K562 (cell line): Measurements from ENCODE around the gene ZNF512B.

Source experiments
- ATF1 ChIP-seq, 2 experiments: fragments of 450-650 bp in 1 of 2; IDR thresholded peaks; 2 replicates each; pipeline ENCODE4 v1.6.1; 2016; ENCODE audit warnings: missing compliant biosample characterization in 1 of 2, missing genetic modification characterization in 1 of 2
- ATF3 ChIP-seq, 2 experiments: fragments of 450-650 bp in 1 of 2; sonication (generic) in 1 of 2; formaldehyde crosslinking in 1 of 2; IDR thresholded peaks in 1 of 2; conservative IDR thresholded peaks in 1 of 2; 2 replicates each; pipeline versions ENCODE4 v1.6.1 to v1.8.1; 2016 to 2023; ENCODE audit warnings: mild to moderate bottlenecking in 2 of 2, moderate library complexity in 2 of 2, inconsistent platforms in 1 of 2, missing genetic modification reagents in 1 of 2
- CTCF ChIP-seq, 3 experiments: IDR thresholded peaks in 2 of 3; conservative IDR thresholded peaks in 1 of 3; 2 replicates each; pipeline ENCODE4 v1.5.1; 2011 to 2012; ENCODE audit warnings: low read length in 3 of 3, mild to moderate bottlenecking in 3 of 3, control low read depth in 2 of 3, improper control_type of control experiment in 1 of 3, inconsistent platforms in 1 of 3, low read depth in 1 of 3, mixed read lengths in 1 of 3, moderate library complexity in 1 of 3; ENCODE audit not compliant: insufficient read depth in 2 of 3
- ELK1 ChIP-seq: sonication (generic); formaldehyde crosslinking; IDR thresholded peaks from 2 replicates; pipeline ENCODE4 v1.8.1; 2022; ENCODE audit warnings: missing genetic modification reagents
- HSF4 ChIP-seq: fragments of 250-450 bp; sonication (Bioruptor Pico); IDR thresholded peaks from 2 replicates; pipeline ENCODE4 v2.1.2; 2022; ENCODE audit warnings: mild to moderate bottlenecking, moderate library complexity, borderline replicate concordance
- RBM34 ChIP-seq: fragments of 200-400 bp; formaldehyde crosslinking; IDR thresholded peaks from 2 replicates; pipeline ENCODE4 v1.6.1; 2018; ENCODE audit warnings: low read length, borderline replicate concordance; ENCODE audit not compliant: insufficient read depth
- TAF1 ChIP-seq: IDR thresholded peaks from 2 replicates; pipeline ENCODE4 v1.6.1; 2011; ENCODE audit warnings: mild to moderate bottlenecking, low read length, moderate library complexity; ENCODE audit not compliant: insufficient read depth, control insufficient read depth, severe bottlenecking; ENCODE audit errors: extremely low read depth
- ZFX ChIP-seq: sonication (generic); formaldehyde crosslinking; IDR thresholded peaks from 2 replicates; pipeline ENCODE4 v1.8.0; 2022; ENCODE audit warnings: mild to moderate bottlenecking, missing genetic modification reagents, moderate library complexity
- ZNF436 ChIP-seq: fragments of 250-450, 450-650 bp; sonication (Bioruptor Pico); formaldehyde crosslinking; IDR thresholded peaks from 2 replicates; pipeline ENCODE4 v1.7.0; 2020; ENCODE audit warnings: mild to moderate bottlenecking

- TF ChIP-seq TAF1 = no peak
- TF ChIP-seq ELK1 = no peak
- no peak for TF ChIP-seq ATF1 (CRISPR knock-in tag; IDR thresholded peaks at IDR 0.05)
- no peak for TF ChIP-seq ATF1 (tag; IDR thresholded peaks at IDR 0.05)
- no peak for TF ChIP-seq ZNF436 (CRISPR knock-in tag)
- no peak for TF ChIP-seq RBM34
- no peak for TF ChIP-seq ZFX (CRISPR knock-in tag)
- no peak for TF ChIP-seq HSF4
- TF ChIP-seq ATF3 (IDR thresholded peaks at IDR 0.05) = no peak
- TF ChIP-seq ATF3 (CRISPR knock-in tag; conservative IDR thresholded peaks at IDR 0.05) = no peak
- no peak for TF ChIP-seq CTCF (IDR thresholded peaks at IDR 0.05 in 2 of 3, conservative IDR thresholded peaks at IDR 0.05 in 1 of 3; ENCODE audit: insufficient read depth in 2 of 3, low read depth in 1 of 3, low read length in 3 of 3)
Measured at GRCh38 chr20:63929071-63929470, 40.7 kb downstream of the ZNF512B start.
